Astrocyte (in vitro differentiated cells and primary cell): ENCODE measurements around the gene CYB561D2. TPM values are rescaled to one million over a fixed set of nuclear protein-coding genes. Genes with fewer than 3 reads are reported as not detected.

ENCODE experiments used
- DNase-seq: peaks from one replicate; pipeline ENCODE4 v3.0.0-alpha.2; 2010; ENCODE audit warnings: low read depth
- FAIRE-seq: peaks from 2 replicates; lab custom pipeline; 2011; peaks lifted over from hg19 to GRCh38; lab: Jason Lieb, UNC
- H2AFZ ChIP-seq: 2 replicates; pipeline ENCODE4 v1.6.0; 2012; ENCODE audit warnings: low read depth, low read length, inconsistent platforms
- H3K27ac ChIP-seq: 2 replicates; pipeline ENCODE4 v1.5.1; 2011; ENCODE audit warnings: low read depth, low read length, inconsistent platforms
- H3K27me3 ChIP-seq: 2 replicates; pipeline ENCODE4 v1.6.0; 2011; ENCODE audit warnings: low read length, inconsistent platforms; ENCODE audit not compliant: insufficient read depth
- H3K36me3 ChIP-seq: 2 replicates; pipeline ENCODE4 v1.5.1; 2011; ENCODE audit warnings: low read length, inconsistent platforms; ENCODE audit not compliant: insufficient read depth
- H3K4me1 ChIP-seq: 2 replicates; pipeline ENCODE4 v1.5.1; 2011; ENCODE audit warnings: low read length, inconsistent platforms; ENCODE audit not compliant: insufficient read depth
- H3K4me2 ChIP-seq: 2 replicates; pipeline ENCODE4 v1.6.0; 2012; ENCODE audit warnings: low read length, inconsistent platforms
- H3K4me3 ChIP-seq: 2 replicates; pipeline ENCODE4 v1.5.1; 2011; ENCODE audit warnings: low read depth, mild to moderate bottlenecking, low read length, inconsistent platforms; ENCODE audit not compliant: insufficient read depth
- H3K79me2 ChIP-seq: 2 replicates; pipeline ENCODE4 v1.6.0; 2012; ENCODE audit warnings: mild to moderate bottlenecking, low read length, inconsistent platforms; ENCODE audit not compliant: insufficient read depth
- H3K9ac ChIP-seq: 2 replicates; pipeline ENCODE4 v1.6.0; 2012; ENCODE audit warnings: mild to moderate bottlenecking, low read length, inconsistent platforms
- H3K9me3 ChIP-seq: 2 replicates; pipeline ENCODE4 v1.5.1; 2012; ENCODE audit warnings: low read depth, mild to moderate bottlenecking, low read length, inconsistent platforms; ENCODE audit not compliant: insufficient read depth
- H4K20me1 ChIP-seq: 2 replicates; pipeline ENCODE4 v1.6.0; 2012; ENCODE audit warnings: low read length, inconsistent platforms; ENCODE audit not compliant: insufficient read depth
- H3K27ac Mint-ChIP-seq: one replicate; pipeline ENCODE4 v1.8.0; 2021; ENCODE audit warnings: mild to moderate bottlenecking, mixed read lengths; ENCODE audit not compliant: unreplicated experiment
- H3K27me3 Mint-ChIP-seq: one replicate; pipeline ENCODE4 v1.8.0; 2021; ENCODE audit warnings: low read depth, mixed read lengths; ENCODE audit not compliant: unreplicated experiment
- H3K36me3 Mint-ChIP-seq: one replicate; pipeline ENCODE4 v1.8.0; 2021; ENCODE audit warnings: low read depth, mixed read lengths; ENCODE audit not compliant: unreplicated experiment
- H3K4me1 Mint-ChIP-seq: one replicate; pipeline ENCODE4 v1.8.0; 2021; ENCODE audit warnings: low read depth, mixed read lengths; ENCODE audit not compliant: unreplicated experiment
- H3K4me3 Mint-ChIP-seq: one replicate; pipeline ENCODE4 v1.8.0; 2021; ENCODE audit warnings: mild to moderate bottlenecking, moderate library complexity, mixed read lengths; ENCODE audit not compliant: unreplicated experiment
- H3K9me3 Mint-ChIP-seq: one replicate; pipeline ENCODE4 v1.8.0; 2021; ENCODE audit warnings: mild to moderate bottlenecking, mixed read lengths; ENCODE audit not compliant: unreplicated experiment
- EZH2 ChIP-seq: IDR thresholded peaks from 2 replicates; pipeline ENCODE4 v1.6.1; 2012; ENCODE audit warnings: mild to moderate bottlenecking, low read length, inconsistent platforms; ENCODE audit not compliant: insufficient read depth
- total RNA-seq: library from RNA; stranded (reverse); gene quantifications from 2 replicates; pipeline ENCODE4 v1.2.1, GENCODE V29; 2021
- TF ChIP-seq, protein P1 (sequence below): IDR thresholded peaks from 2 replicates; pipeline ENCODE4 v1.5.1; 2011; ENCODE audit warnings: low read depth, mild to moderate bottlenecking, inconsistent platforms, low read length, moderate library complexity; ENCODE audit not compliant: insufficient read depth

CYB561D2 gene
- total RNA-seq, 1 donor from 2014 or later = 19.4 TPM

- Mint-ChIP-seq H3K9me3 (no peaks in the 10 kb centered on the region), H3K27ac (no peak overlapping the region)
Measured at GRCh38 chr3:50374363-50375257, 23.9 kb downstream of the CYB561D2 start.

DNA sequence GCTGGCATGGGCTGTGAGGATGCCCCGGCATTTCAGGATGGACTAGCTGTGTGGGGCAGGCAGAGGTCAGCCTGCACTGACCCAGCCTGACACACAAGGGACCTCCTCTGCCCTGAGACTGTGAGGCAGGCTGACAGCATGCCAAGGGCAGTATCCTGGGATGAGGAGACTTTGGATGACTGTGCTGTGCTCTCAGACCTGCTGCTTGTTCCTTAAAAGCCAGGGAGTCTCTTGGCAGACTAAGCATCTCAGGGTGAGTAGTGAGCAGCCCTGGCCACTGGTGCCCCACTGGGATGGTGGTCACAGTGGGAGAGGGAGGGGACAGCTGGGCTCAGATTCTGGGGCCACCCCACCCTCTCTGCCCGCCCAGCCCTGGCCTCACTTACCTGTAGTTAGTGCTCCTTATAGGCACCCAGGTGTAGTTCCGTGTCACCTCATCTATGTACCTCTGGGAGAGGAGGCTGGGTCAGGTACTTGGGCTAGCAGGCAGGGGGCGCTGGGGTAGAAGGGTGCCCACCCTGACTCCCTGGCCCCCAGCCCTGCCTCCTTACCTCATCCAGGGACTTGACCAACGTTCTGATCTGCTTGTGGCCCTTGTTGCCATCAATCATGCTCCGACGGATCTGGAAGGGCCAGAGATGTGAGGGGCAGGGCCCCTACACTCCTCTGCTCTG is 24.7 kb downstream of the CYB561D2 start:
- H3K4me1 Mint-ChIP-seq = peaks cover 8% of the 10 kb centered on the region
- no peaks in the 10 kb centered on the region for H3K79me2 ChIP-seq
- H3K36me3 ChIP-seq = no peaks in the 10 kb centered on the region
- H3K9ac ChIP-seq = no peak overlapping the region
- H4K20me1 ChIP-seq = no peaks in the 10 kb centered on the region
- TF ChIP-seq, protein P1, sequence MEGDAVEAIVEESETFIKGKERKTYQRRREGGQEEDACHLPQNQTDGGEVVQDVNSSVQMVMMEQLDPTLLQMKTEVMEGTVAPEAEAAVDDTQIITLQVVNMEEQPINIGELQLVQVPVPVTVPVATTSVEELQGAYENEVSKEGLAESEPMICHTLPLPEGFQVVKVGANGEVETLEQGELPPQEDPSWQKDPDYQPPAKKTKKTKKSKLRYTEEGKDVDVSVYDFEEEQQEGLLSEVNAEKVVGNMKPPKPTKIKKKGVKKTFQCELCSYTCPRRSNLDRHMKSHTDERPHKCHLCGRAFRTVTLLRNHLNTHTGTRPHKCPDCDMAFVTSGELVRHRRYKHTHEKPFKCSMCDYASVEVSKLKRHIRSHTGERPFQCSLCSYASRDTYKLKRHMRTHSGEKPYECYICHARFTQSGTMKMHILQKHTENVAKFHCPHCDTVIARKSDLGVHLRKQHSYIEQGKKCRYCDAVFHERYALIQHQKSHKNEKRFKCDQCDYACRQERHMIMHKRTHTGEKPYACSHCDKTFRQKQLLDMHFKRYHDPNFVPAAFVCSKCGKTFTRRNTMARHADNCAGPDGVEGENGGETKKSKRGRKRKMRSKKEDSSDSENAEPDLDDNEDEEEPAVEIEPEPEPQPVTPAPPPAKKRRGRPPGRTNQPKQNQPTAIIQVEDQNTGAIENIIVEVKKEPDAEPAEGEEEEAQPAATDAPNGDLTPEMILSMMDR = no peak
- TF ChIP-seq EZH2 = no peak
- FAIRE-seq = no peak
- H3K4me1 ChIP-seq = no peaks in the 10 kb centered on the region
- H3K9me3 ChIP-seq = no peaks in the 10 kb centered on the region
- H3K27ac Mint-ChIP-seq = no peak overlapping the region
- H3K27me3 Mint-ChIP-seq = peaks cover 25% of the 10 kb centered on the region
- no peaks in the 10 kb centered on the region for H3K36me3 Mint-ChIP-seq
- H3K4me2 ChIP-seq = no peak overlapping the region
- no peak overlapping the region for H2AFZ ChIP-seq
- H3K9me3 Mint-ChIP-seq = no peaks in the 10 kb centered on the region
- H3K27me3 ChIP-seq = peaks cover 4% of the 10 kb centered on the region
- H3K4me3 Mint-ChIP-seq = no peak overlapping the region
- no peak for DNase-seq
- H3K27ac ChIP-seq = no peak overlapping the region
- H3K4me3 ChIP-seq = no peak overlapping the region

More at GRCh38 chr3:50374363-50375257, 23.9 kb downstream of the CYB561D2 start:
- Histone ChIP-seq H3K79me2 (no peaks in the 10 kb centered on the region), H3K27ac (no peak overlapping the region), H3K4me1 (no peaks in the 10 kb centered on the region), H2AFZ (no peak overlapping the region), H3K9ac (no peak overlapping the region), H3K4me3 (no peak overlapping the region), H3K36me3 (no peaks in the 10 kb centered on the region), H3K4me2 (no peak overlapping the region), H3K27me3 (peaks cover 4% of the 10 kb centered on the region), H4K20me1 (no peaks in the 10 kb centered on the region), H3K9me3 (no peaks in the 10 kb centered on the region)
- TF ChIP-seq EZH2 = no peak
- TF ChIP-seq, protein P1 = no peak
- no peaks in the 10 kb centered on the region for H3K36me3 Mint-ChIP-seq
- DNase-seq = no peak
- no peak overlapping the region for H3K4me3 Mint-ChIP-seq
- no peak for FAIRE-seq
- peaks cover 8% of the 10 kb centered on the region for H3K4me1 Mint-ChIP-seq
- H3K27me3 Mint-ChIP-seq = peaks cover 18% of the 10 kb centered on the region
